Neuronal stem cell (in vitro differentiated cells): ENCODE data around the gene PIK3CD.

ENCODE experiments used
- DNase-seq: peaks from one replicate; pipeline ENCODE4 v3.0.0-alpha.2; 2013; ENCODE audit warnings: low spot score
- H2AFZ ChIP-seq: one replicate; pipeline ENCODE4 v1.6.1; 2013; ENCODE audit warnings: mild to moderate bottlenecking, low read length, inconsistent platforms
- H2AK5ac ChIP-seq: 2 replicates; pipeline ENCODE4 v1.6.1; 2013; ENCODE audit warnings: low read depth, mild to moderate bottlenecking, inconsistent platforms, low read length, moderate library complexity, mixed read lengths
- H2BK120ac ChIP-seq: 2 replicates; pipeline ENCODE4 v1.6.1; 2013; ENCODE audit warnings: low read depth, mild to moderate bottlenecking, inconsistent platforms, low read length, moderate library complexity, mixed read lengths
- H2BK12ac ChIP-seq: one replicate; pipeline ENCODE4 v1.6.1; 2013; ENCODE audit warnings: low read length, inconsistent platforms
- H2BK15ac ChIP-seq: 2 replicates; pipeline ENCODE4 v1.6.1; 2013; ENCODE audit warnings: mild to moderate bottlenecking, low read length, inconsistent platforms, mixed read lengths
- H2BK5ac ChIP-seq: one replicate; pipeline ENCODE4 v1.6.1; 2013; ENCODE audit warnings: inconsistent platforms, mild to moderate bottlenecking, low read length, moderate library complexity
- H3K14ac ChIP-seq: one replicate; pipeline ENCODE4 v1.6.1; 2013; ENCODE audit warnings: low read length, inconsistent platforms
- H3K18ac ChIP-seq: 2 replicates; pipeline ENCODE4 v1.6.1; 2013; ENCODE audit warnings: low read length, inconsistent platforms
- H3K23ac ChIP-seq: 2 replicates; pipeline ENCODE4 v1.6.1; 2013; ENCODE audit warnings: low read depth, mild to moderate bottlenecking, mixed read lengths, low read length, inconsistent platforms; ENCODE audit not compliant: poor library complexity
- H3K27ac ChIP-seq: replicated peaks from 3 replicates; pipeline ENCODE4 v1.5.1; 2013; ENCODE audit warnings: low read length, inconsistent platforms
- H3K27me3 ChIP-seq, 3 experiments: 2 replicates each; pipeline ENCODE4 v1.6.1; 2013; ENCODE audit warnings: low read length in 3 of 3, mild to moderate bottlenecking in 2 of 3, inconsistent platforms in 1 of 3, low read depth in 1 of 3, mixed read lengths in 1 of 3, moderate library complexity in 1 of 3; ENCODE audit not compliant: control insufficient read depth in 3 of 3, insufficient read depth in 3 of 3
- H3K36me3 ChIP-seq, 2 donors: replicated peaks in 1 of 2; 2 replicates each; pipeline ENCODE4 v1.6.1; 2013; ENCODE audit warnings: low read length in 2 of 2; ENCODE audit not compliant: control insufficient read depth in 2 of 2, insufficient read depth in 2 of 2
- H3K4ac ChIP-seq: 2 replicates; pipeline ENCODE4 v1.6.1; 2013; ENCODE audit warnings: inconsistent platforms, mild to moderate bottlenecking, low read length, moderate library complexity
- H3K4me1 ChIP-seq, 2 donors: 1 replicate in 1 of 2; 2 replicates in 1 of 2; pipeline ENCODE4 v1.6.1; 2013; ENCODE audit warnings: low read length in 2 of 2, low read depth in 1 of 2; ENCODE audit not compliant: control insufficient read depth in 2 of 2, insufficient read depth in 1 of 2
- H3K4me2 ChIP-seq: one replicate; pipeline ENCODE4 v1.6.1; 2013; ENCODE audit warnings: mild to moderate bottlenecking, low read length, inconsistent platforms; ENCODE audit not compliant: insufficient read depth, poor library complexity, severe bottlenecking
- H3K4me3 ChIP-seq, 2 donors: 2 replicates each; pipeline ENCODE4 v1.5.1; 2013; ENCODE audit warnings: low read length in 2 of 2, mild to moderate bottlenecking in 2 of 2, inconsistent platforms in 1 of 2, moderate library complexity in 1 of 2
- H3K79me1 ChIP-seq: one replicate; pipeline ENCODE4 v1.6.1; 2013; ENCODE audit warnings: low read depth, mild to moderate bottlenecking, inconsistent platforms, low read length, moderate library complexity
- H3K9ac ChIP-seq: one replicate; pipeline ENCODE4 v1.6.1; 2013; ENCODE audit warnings: mild to moderate bottlenecking, low read depth, low read length, inconsistent platforms; ENCODE audit not compliant: poor library complexity
- H3K9me3 ChIP-seq, 2 donors: replicated peaks in 1 of 2; 2 replicates each; pipeline versions ENCODE3 to v1.6.1; 2013; ENCODE audit warnings: low read length in 2 of 2, mild to moderate bottlenecking in 2 of 2, inconsistent platforms in 1 of 2, low read depth in 1 of 2, mixed read lengths in 1 of 2, moderate library complexity in 1 of 2; ENCODE audit not compliant: control insufficient read depth in 2 of 2, insufficient read depth in 1 of 2
- H4K8ac ChIP-seq: one replicate; pipeline ENCODE4 v1.6.1; 2013; ENCODE audit warnings: low read depth, mild to moderate bottlenecking, inconsistent platforms, low read length, moderate library complexity
- H4K91ac ChIP-seq: one replicate; pipeline ENCODE4 v1.6.1; 2013; ENCODE audit warnings: low read length, low read depth, mild to moderate bottlenecking, inconsistent platforms; ENCODE audit not compliant: poor library complexity
- WGBS, 2 donors: extraction: QIAGEN DNeasy Blood & Tissue Kit; methylation state at CpG; one replicate each; pipeline ENCODE4 v1.1.7; 2013; ENCODE audit warnings: missing lambda C conversion rate in 2 of 2, mixed read lengths in 1 of 2; ENCODE audit not compliant: insufficient read length in 2 of 2, insufficient replicate concordance in 1 of 2; ENCODE audit errors: extremely low coverage in 2 of 2; 5-methylcytosine and 5-hydroxymethylcytosine counted together

The PIK3CD gene

DNA sequence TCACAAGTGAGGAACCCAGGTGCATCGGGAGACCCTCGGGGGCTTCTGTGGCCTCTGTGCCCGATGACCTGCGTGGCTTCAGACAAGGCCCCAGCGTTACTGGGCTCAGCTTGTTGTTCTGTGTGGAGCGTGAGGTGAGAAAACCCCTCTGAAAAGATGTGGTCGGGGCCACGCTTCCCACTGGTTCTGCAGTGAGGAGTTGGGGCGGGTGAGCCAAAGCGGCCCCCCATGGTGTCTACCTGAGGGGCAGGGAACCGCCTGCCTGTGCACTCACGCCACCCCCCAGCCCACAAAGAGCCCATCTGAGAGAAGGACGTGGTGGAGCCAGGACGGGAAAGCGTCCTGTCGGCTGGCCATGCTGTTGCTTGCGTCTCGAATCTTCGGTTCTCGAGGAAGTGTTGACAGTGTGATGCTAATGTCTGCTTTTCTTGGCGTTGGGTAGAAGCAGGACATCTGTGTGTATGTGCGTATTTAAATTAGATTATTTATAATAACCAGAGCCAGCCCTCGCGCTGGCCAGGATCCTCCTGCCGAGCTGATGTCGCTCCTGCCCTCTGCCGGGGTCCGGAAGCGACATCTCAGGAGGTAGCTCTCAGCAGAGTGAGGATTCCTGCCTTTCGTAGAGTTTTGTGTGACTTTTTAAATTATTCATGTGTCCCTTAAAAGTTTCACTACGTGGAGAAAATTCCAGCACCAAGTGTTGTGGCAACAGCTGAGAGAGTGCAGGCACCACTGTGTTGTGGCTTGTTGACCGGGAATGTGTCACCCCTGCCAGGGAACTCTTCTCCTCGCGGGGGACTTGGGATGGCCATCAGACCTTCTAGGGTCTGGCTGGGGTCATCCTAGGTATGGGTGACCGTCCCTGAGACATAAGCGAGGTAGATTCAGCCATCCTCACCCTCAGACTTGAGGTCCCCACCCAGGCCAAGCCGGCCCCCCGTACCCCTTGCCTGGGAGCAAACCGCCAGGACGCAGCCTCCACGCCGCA lies 47.5 kb upstream of the PIK3CD start:
- H3K4me3 ChIP-seq = no peak overlapping the region
- no peak overlapping the region for H3K4ac ChIP-seq
- DNase-seq = no peak
- H2BK120ac ChIP-seq = no peak overlapping the region
- peak overlapping the region; percentile 32 for H2BK5ac ChIP-seq
- H3K23ac ChIP-seq = no peak overlapping the region
- no peak overlapping the region for H3K27ac ChIP-seq
- H2BK12ac ChIP-seq = no peak overlapping the region
- H2AK5ac ChIP-seq = no peak overlapping the region
- WGBS, 2 donors = no CpG with 5 or more reads among the region's 42 CpGs
- no peaks in the 10 kb centered on the region for H3K4me1 ChIP-seq
- H3K9ac ChIP-seq = peak overlapping the region; percentile 16
- H3K27me3 ChIP-seq = no peaks in the 10 kb centered on the region
- H2AFZ ChIP-seq = no peak overlapping the region
- H4K8ac ChIP-seq = no peak overlapping the region
- H3K36me3 ChIP-seq = peaks cover 51 to 92% of the 10 kb centered on the region in 2 donors
- peaks cover 0 to 4% of the 10 kb centered on the region in 2 donors for H3K9me3 ChIP-seq
- H3K4me2 ChIP-seq = no peak overlapping the region
- no peak overlapping the region for H4K91ac ChIP-seq
- peak overlapping the region; percentile 71 for H3K14ac ChIP-seq
- peaks cover 7% of the 10 kb centered on the region for H3K79me1 ChIP-seq
- no peak overlapping the region for H3K18ac ChIP-seq
- no peak overlapping the region for H2BK15ac ChIP-seq

DNA sequence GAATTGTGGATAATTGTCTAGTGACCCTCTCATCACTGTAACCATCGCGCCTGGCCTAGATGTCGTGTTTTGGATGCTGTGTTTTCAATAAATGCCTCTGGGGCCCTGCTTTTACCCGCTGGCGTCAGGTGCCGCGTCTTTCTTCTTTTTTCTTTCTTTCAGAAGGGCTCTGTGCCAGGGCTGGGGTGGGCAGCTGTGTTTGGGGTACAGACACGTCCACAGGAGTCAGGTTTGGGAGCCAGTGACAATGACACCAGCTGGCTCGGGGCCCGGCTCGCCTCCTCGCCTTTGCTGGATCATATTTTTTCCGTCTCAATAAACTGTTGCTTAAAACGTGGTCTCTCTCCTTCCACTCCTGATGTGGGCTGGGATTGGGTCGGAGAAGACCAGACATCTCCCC lies 46.7 kb upstream of the PIK3CD start:
- no peak overlapping the region for H3K4me2 ChIP-seq
- no peak overlapping the region for H2AK5ac ChIP-seq
- no peak overlapping the region for H2BK5ac ChIP-seq
- H4K8ac ChIP-seq = no peak overlapping the region
- H2BK120ac ChIP-seq = no peak overlapping the region
- H3K23ac ChIP-seq = no peak overlapping the region
- WGBS, 2 donors = no CpG with 5 or more reads among the region's 15 CpGs
- no peak overlapping the region for H3K9ac ChIP-seq
- H3K27me3 ChIP-seq = no peaks in the 10 kb centered on the region
- peaks cover 7% of the 10 kb centered on the region for H3K79me1 ChIP-seq
- peak overlapping the region; percentile 71 for H3K14ac ChIP-seq
- H2AFZ ChIP-seq = no peak overlapping the region
- no peak overlapping the region for H4K91ac ChIP-seq
- H2BK12ac ChIP-seq = no peak overlapping the region
- peaks cover 0 to 4% of the 10 kb centered on the region in 2 donors for H3K9me3 ChIP-seq
- no peak overlapping the region for H3K18ac ChIP-seq
- peaks cover 57 to 97% of the 10 kb centered on the region in 2 donors for H3K36me3 ChIP-seq
- no peak overlapping the region for H3K4me3 ChIP-seq
- no peak overlapping the region for H3K4ac ChIP-seq
- H3K27ac ChIP-seq = no peak overlapping the region
- no peaks in the 10 kb centered on the region for H3K4me1 ChIP-seq
- no peak overlapping the region for H2BK15ac ChIP-seq
- no peak for DNase-seq

DNA sequence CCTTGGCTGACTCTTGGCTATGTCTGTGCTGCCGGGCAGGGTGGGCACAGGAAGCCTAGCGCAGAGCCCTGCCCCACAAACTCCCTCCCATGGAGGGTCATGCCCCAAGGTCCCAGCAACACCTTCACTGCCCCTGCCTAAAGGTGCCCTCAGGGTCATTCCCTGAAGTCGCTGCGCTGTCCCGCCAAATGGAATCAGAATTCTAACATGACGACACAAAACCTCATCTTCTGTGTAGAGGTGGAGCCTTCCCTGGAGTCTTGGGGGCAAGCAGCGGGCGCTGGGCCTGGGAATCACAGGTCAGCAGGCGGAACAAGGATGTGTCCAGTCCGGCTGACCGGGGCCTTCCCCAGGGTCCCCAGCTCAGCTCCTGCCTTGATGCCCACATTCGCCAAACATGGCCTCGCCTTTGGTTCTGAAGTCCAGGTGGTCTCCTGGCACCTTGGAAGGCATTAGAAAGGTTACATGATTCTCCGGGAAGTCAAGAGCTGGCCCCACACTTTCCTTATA lies 45.5 kb upstream of the PIK3CD start:
- peaks cover 57 to 97% of the 10 kb centered on the region in 2 donors for H3K36me3 ChIP-seq

DNA sequence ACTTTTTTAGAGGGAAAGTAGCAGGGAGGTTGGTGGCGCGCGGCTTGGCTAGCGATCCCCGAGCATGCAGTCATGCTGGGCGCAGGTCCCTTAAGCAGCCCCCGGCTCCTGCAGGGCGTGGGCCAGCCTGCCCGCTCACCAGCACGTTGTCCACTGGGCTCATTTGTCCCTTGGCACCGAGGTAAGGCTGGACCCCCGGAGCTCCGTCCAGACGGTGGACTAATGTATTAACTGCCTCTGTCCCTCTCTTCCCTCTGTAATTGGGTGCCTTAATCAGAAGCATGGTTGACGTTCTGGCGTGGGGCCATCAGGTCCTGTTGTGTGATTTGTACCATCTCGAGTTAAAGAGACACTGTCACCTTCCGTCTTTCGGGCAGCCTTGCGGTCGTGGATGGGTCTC lies 45.1 kb upstream of the PIK3CD start:
- no peak overlapping the region for H4K91ac ChIP-seq
- H3K23ac ChIP-seq = no peak overlapping the region
- no peak for DNase-seq
- no peak overlapping the region for H2AFZ ChIP-seq
- H2BK120ac ChIP-seq = no peak overlapping the region
- H3K4me3 ChIP-seq = no peak overlapping the region
- no CpG with 5 or more reads among the region's 21 CpGs for WGBS, 2 donors
- no peak overlapping the region for H2BK5ac ChIP-seq
- no peak overlapping the region for H4K8ac ChIP-seq
- H3K9ac ChIP-seq = no peak overlapping the region
- no peaks in the 10 kb centered on the region for H3K4me1 ChIP-seq
- H3K4ac ChIP-seq = no peak overlapping the region
- H2AK5ac ChIP-seq = no peak overlapping the region
- no peak overlapping the region for H3K14ac ChIP-seq
- peaks cover 5% of the 10 kb centered on the region for H3K79me1 ChIP-seq
- no peak overlapping the region for H3K27ac ChIP-seq
- no peak overlapping the region for H2BK12ac ChIP-seq
- H3K4me2 ChIP-seq = no peak overlapping the region
- no peak overlapping the region for H2BK15ac ChIP-seq
- H3K18ac ChIP-seq = no peak overlapping the region
- H3K27me3 ChIP-seq = no peaks in the 10 kb centered on the region
- peaks cover 0 to 4% of the 10 kb centered on the region in 2 donors for H3K9me3 ChIP-seq
- peaks cover 53 to 96% of the 10 kb centered on the region in 2 donors for H3K36me3 ChIP-seq

More for the DNA sequence above, 45.5 kb upstream of the PIK3CD start:
- Histone ChIP-seq H3K27me3 (no peaks in the 10 kb centered on the region), H3K9me3 (peaks cover 0 to 4% of the 10 kb centered on the region in 2 donors), H2AFZ (no peak overlapping the region), H2BK15ac (no peak overlapping the region), H4K91ac (peak overlapping the region; percentile 53), H3K14ac (no peak overlapping the region), H3K27ac (no peak overlapping the region), H3K79me1 (peaks cover 7% of the 10 kb centered on the region), H2BK120ac (no peak overlapping the region), H2BK12ac (no peak overlapping the region), H3K9ac (peak overlapping the region; percentile 60), H4K8ac (no peak overlapping the region), H2AK5ac (no peak overlapping the region), H3K18ac (peak overlapping the region; percentile 28), H3K4me1 (no peaks in the 10 kb centered on the region), H2BK5ac (no peak overlapping the region), H3K4ac (no peak overlapping the region), H3K4me2 (no peak overlapping the region), H3K4me3 (peak overlapping the region in 1 of 2 donors; percentile 51), H3K23ac (no peak overlapping the region)
- DNase-seq = no peak
- no CpG with 5 or more reads among the region's 14 CpGs for WGBS, 2 donors
